GM21528 (cell line): ENCODE data around the gene GON7.
"Not testable (repeated sequence)": the region's sequence is repeated elsewhere in the genome, so short reads cannot be mapped to it uniquely, and the experiment has no call there.

Experiments
- ATAC-seq: cut with Tn5 transposase; IDR thresholded peaks from one replicate; pipeline ENCODE4 v1.9.1; 2021; ENCODE audit warnings: mild to moderate bottlenecking, moderate library complexity; ENCODE audit not compliant: unreplicated experiment, low FRiP score

GON7 gene

GRCh38 chr14:93206793-93207467 is at the start of gene GON7, which contains the start of gene UBR7:
Gene GON7 (minus strand): TSS chr14:93207065. CDS start chr14:93207037, 28 bp downstream.
Gene UBR7 (plus strand): TSS chr14:93207256. CDS start chr14:93207292, 36 bp downstream.
- ATAC-seq, result peak; percentile 83

- no peak for ATAC-seq
These were observed 42.4 kb upstream of the GON7 start for GRCh38 chr14:93249128-93249831.

- ATAC-seq, result no peak
These were observed 39.7 kb upstream of the GON7 start for GRCh38 chr14:93246534-93246933.

- ATAC-seq, result no peak
These were observed 39.0 kb upstream of the GON7 start for GRCh38 chr14:93245764-93246420.

GRCh38 chr14:93240678-93241000 is 33.8 kb upstream of the GON7 start:
- no peak for ATAC-seq

GRCh38 chr14:93239869-93240677 is 33.2 kb upstream of the GON7 start:
- ATAC-seq, result no peak

GRCh38 chr14:93234798-93235197 is 27.9 kb upstream of the GON7 start:
- no peak for ATAC-seq

- ATAC-seq, result not testable (repeated sequence)
These were observed 26.2 kb upstream of the GON7 start for GRCh38 chr14:93233078-93233477.

- ATAC-seq, result no peak
These were observed 25.3 kb upstream of the GON7 start for GRCh38 chr14:93232159-93232558.

GRCh38 chr14:93231129-93231979 is 24.5 kb upstream of the GON7 start:
- ATAC-seq, result no peak

- ATAC-seq, result no peak
These were observed 23.7 kb upstream of the GON7 start for GRCh38 chr14:93230539-93230938.

GRCh38 chr14:93228550-93228949 is 21.7 kb upstream of the GON7 start:
- no peak for ATAC-seq

GRCh38 chr14:93223565-93223964 is 16.7 kb upstream of the GON7 start:
- ATAC-seq, result no peak

- ATAC-seq, result no peak
These were observed 13.6 kb upstream of the GON7 start for GRCh38 chr14:93220509-93220908.

GRCh38 chr14:93219103-93219726 is 12.3 kb upstream of the GON7 start:
- ATAC-seq, result peak; percentile 70

- no peak for ATAC-seq
These were observed 7.7 kb upstream of the GON7 start for GRCh38 chr14:93214598-93214997.

GRCh38 chr14:93212432-93212831 is 5.6 kb upstream of the GON7 start:
- ATAC-seq, result peak; percentile 43

- peak; percentile 46 for ATAC-seq
These were observed 823 bp upstream of the GON7 start for GRCh38 chr14:93207468-93208308.
